Loucy (cell line): ENCODE measurements around the gene LYRM4.

Experiments
- H2AFZ ChIP-seq: fragments of 200-600 bp; sonication (generic); 2 replicates; pipeline ENCODE4 v1.6.0; 2016; ENCODE audit warnings: antibody characterized with exemption, mild to moderate bottlenecking, low read length, moderate library complexity
- H3F3A ChIP-seq: fragments of 200-600 bp; 2 replicates; pipeline ENCODE4 v1.6.0; 2016; ENCODE audit warnings: antibody characterized with exemption, low read depth, mild to moderate bottlenecking
- H3K27me3 ChIP-seq: fragments of 200-600 bp; sonication (generic); 2 replicates; pipeline ENCODE4 v1.6.1; 2014; ENCODE audit warnings: low read length, mild to moderate bottlenecking; ENCODE audit not compliant: insufficient read depth, poor library complexity, severe bottlenecking
- H3K36me3 ChIP-seq: fragments of 200-600 bp; sonication (generic); 2 replicates; pipeline ENCODE4 v1.6.1; 2016; ENCODE audit warnings: low read length; ENCODE audit not compliant: insufficient read depth
- H3K4me1 ChIP-seq: fragments of 200-600 bp; sonication (generic); 2 replicates; pipeline ENCODE4 v1.5.1; 2014; ENCODE audit warnings: low read length, mild to moderate bottlenecking; ENCODE audit not compliant: insufficient read depth, poor library complexity, severe bottlenecking
- H3K4me2 ChIP-seq: fragments of 200-600 bp; sonication (generic); 2 replicates; pipeline ENCODE4 v1.6.0; 2014; ENCODE audit warnings: antibody characterized with exemption, low read length, low read depth, mild to moderate bottlenecking; ENCODE audit not compliant: poor library complexity, severe bottlenecking
- H3K4me3 ChIP-seq: fragments of 200-600 bp; sonication (generic); 2 replicates; pipeline ENCODE4 v1.5.1; 2014; ENCODE audit warnings: low read length, mild to moderate bottlenecking, mixed read lengths; ENCODE audit not compliant: poor library complexity, severe bottlenecking
- H3K79me2 ChIP-seq: fragments of 200-600 bp; sonication (generic); 2 replicates; pipeline ENCODE4 v1.6.1; 2014; ENCODE audit warnings: low read length; ENCODE audit not compliant: insufficient read depth
- H3K9ac ChIP-seq: fragments of 200-600 bp; sonication (generic); 2 replicates; pipeline ENCODE4 v1.6.0; 2014; ENCODE audit warnings: mild to moderate bottlenecking, low read depth, low read length, moderate library complexity; ENCODE audit not compliant: poor library complexity, severe bottlenecking
- H3K9me2 ChIP-seq: fragments of 200-600 bp; sonication (generic); replicated peaks from 2 replicates; pipeline ENCODE4 v1.6.1; 2016; ENCODE audit warnings: low read depth, low read length, mixed read lengths
- H3K9me3 ChIP-seq: fragments of 200-600 bp; sonication (generic); 2 replicates; pipeline ENCODE4 v1.6.1; 2014; ENCODE audit warnings: mild to moderate bottlenecking, antibody characterized with exemption, low read length, low read depth; ENCODE audit not compliant: insufficient read depth
- H4K20me1 ChIP-seq: fragments of 200-600 bp; sonication (generic); 2 replicates; pipeline ENCODE4 v1.6.0; 2014; ENCODE audit warnings: antibody characterized with exemption, low read length, mild to moderate bottlenecking; ENCODE audit not compliant: insufficient read depth, poor library complexity, severe bottlenecking
- CTCF ChIP-seq: fragments of 200-600 bp; sonication (generic); conservative IDR thresholded peaks from 2 replicates; pipeline ENCODE4 v1.5.1; 2014; ENCODE audit warnings: mild to moderate bottlenecking, antibody characterized with exemption, low read length
- EZH2phosphoT487 ChIP-seq: fragments of 200-600 bp; IDR thresholded peaks from 2 replicates; pipeline ENCODE4 v1.6.1; 2018; ENCODE audit warnings: antibody characterized with exemption, mild to moderate bottlenecking, moderate library complexity, borderline replicate concordance

Gene LYRM4

GRCh38 chr6:5119090-5119951, 141.4 kb downstream of the LYRM4 start:
- H3K36me3 ChIP-seq, result no peaks in the 10 kb centered on the region
- no peaks in the 10 kb centered on the region for H3K79me2 ChIP-seq
- no peak overlapping the region for H2AFZ ChIP-seq
- no peak overlapping the region for H3K4me3 ChIP-seq
- no peak for TF ChIP-seq EZH2phosphoT487
- TF ChIP-seq CTCF, result no peak
- no peaks in the 10 kb centered on the region for H3K27me3 ChIP-seq
- H3K9ac ChIP-seq, result no peak overlapping the region
- H3K4me2 ChIP-seq, result no peak overlapping the region
- H3F3A ChIP-seq, result no peaks in the 10 kb centered on the region
- no peaks in the 10 kb centered on the region for H3K4me1 ChIP-seq
- H3K9me2 ChIP-seq, result no peaks in the 10 kb centered on the region
- no peaks in the 10 kb centered on the region for H4K20me1 ChIP-seq
- no peaks in the 10 kb centered on the region for H3K9me3 ChIP-seq

GRCh38 chr6:5116243-5116991, 144.3 kb downstream of the LYRM4 start:
- Histone ChIP-seq H3F3A (no peaks in the 10 kb centered on the region), H3K9me3 (no peaks in the 10 kb centered on the region), H3K36me3 (peaks cover under 1% of the 10 kb centered on the region; the same call in 1 of the 2 replicates), H3K9ac (no peak overlapping the region), H3K79me2 (no peaks in the 10 kb centered on the region), H3K27me3 (no peaks in the 10 kb centered on the region), H4K20me1 (no peaks in the 10 kb centered on the region), H3K4me2 (no peak overlapping the region), H3K4me3 (no peak overlapping the region), H3K4me1 (no peaks in the 10 kb centered on the region), H3K9me2 (no peaks in the 10 kb centered on the region), H2AFZ (no peak overlapping the region)
- no peak for TF ChIP-seq CTCF
- no peak for TF ChIP-seq EZH2phosphoT487

GRCh38 chr6:5115168-5115567, 145.6 kb downstream of the LYRM4 start:
- Histone ChIP-seq H3K9ac (no peak overlapping the region), H3K4me1 (no peaks in the 10 kb centered on the region), H2AFZ (no peak overlapping the region), H3K9me3 (no peaks in the 10 kb centered on the region), H3K27me3 (no peaks in the 10 kb centered on the region), H3K4me2 (no peak overlapping the region), H3K79me2 (no peaks in the 10 kb centered on the region), H3F3A (no peaks in the 10 kb centered on the region), H4K20me1 (no peaks in the 10 kb centered on the region), H3K4me3 (no peak overlapping the region), H3K36me3 (peaks cover 3% of the 10 kb centered on the region; the same call in 1 of the 2 replicates), H3K9me2 (no peaks in the 10 kb centered on the region)
- no peak for TF ChIP-seq EZH2phosphoT487
- 0 out of 2 replicates have a peak, but pooled peaks have one; percentile 10 for TF ChIP-seq CTCF
